ENCODE results near the gene SP5.
"Not testable (repeated sequence)": the region's sequence is repeated elsewhere in the genome, so short reads cannot be mapped to it uniquely, and the experiment has no call there.

The SP5 gene

GRCh38 chr2:170715062-170715931 lies at the start of gene SP5:
Gene SP5, plus strand, starts transcription at chr2:170715337. Its CDS starts 176 bp downstream, at chr2:170715513.
- DNase-seq (ENCODE audit: low read depth, low spot score) = peak; percentile 38
- TF ChIP-seq CTCF (IDR thresholded peaks at IDR 0.05; ENCODE audit: low read depth, low read length) = no peak
- H3K4me3 ChIP-seq (ENCODE audit: low read depth, low read length) = peak within 1 kb of the TSS; percentile 32
- in situ Hi-C loops (cut with HindIII; ENCODE audit: low sequenced_read_pairs) = no loop called here

GRCh38 chr2:170665743-170666142 lies 49.4 kb upstream of the SP5 start:
- in situ Hi-C loops (cut with HindIII; ENCODE audit: low sequenced_read_pairs) = no loop called here
- no peak overlapping the region for H3K4me3 ChIP-seq (ENCODE audit: low read depth, low read length)
- no peak for DNase-seq (ENCODE audit: low read depth, low spot score)
- no peak for TF ChIP-seq CTCF (IDR thresholded peaks at IDR 0.05; ENCODE audit: low read depth, low read length)

- in situ Hi-C loops (cut with HindIII; ENCODE audit: low sequenced_read_pairs) = no loop called here
- no peak overlapping the region for H3K4me3 ChIP-seq (ENCODE audit: low read depth, low read length)
- no peak for TF ChIP-seq CTCF (IDR thresholded peaks at IDR 0.05; ENCODE audit: low read depth, low read length)
- no peak for DNase-seq (ENCODE audit: low read depth, low spot score)
Measured at GRCh38 chr2:170669909-170670308, 45.2 kb upstream of the SP5 start.

GRCh38 chr2:170670651-170671050 lies 44.5 kb upstream of the SP5 start:
- DNase-seq (ENCODE audit: low read depth, low spot score) = no peak
- no peak overlapping the region for H3K4me3 ChIP-seq (ENCODE audit: low read depth, low read length)
- TF ChIP-seq CTCF (IDR thresholded peaks at IDR 0.05; ENCODE audit: low read depth, low read length) = no peak
- in situ Hi-C loops (cut with HindIII; ENCODE audit: low sequenced_read_pairs) = no loop called here

GRCh38 chr2:170671079-170671478 lies 44.1 kb upstream of the SP5 start:
- DNase-seq (ENCODE audit: low read depth, low spot score) = no peak
- no peak for TF ChIP-seq CTCF (IDR thresholded peaks at IDR 0.05; ENCODE audit: low read depth, low read length)
- no peak overlapping the region for H3K4me3 ChIP-seq (ENCODE audit: low read depth, low read length)
- in situ Hi-C loops (cut with HindIII; ENCODE audit: low sequenced_read_pairs) = no loop called here

GRCh38 chr2:170674282-170674681 lies 40.9 kb upstream of the SP5 start:
- DNase-seq (ENCODE audit: low read depth, low spot score) = not testable (repeated sequence)

GRCh38 chr2:170675701-170676100 lies 39.4 kb upstream of the SP5 start:
- DNase-seq (ENCODE audit: low read depth, low spot score) = no peak
- no peak for TF ChIP-seq CTCF (IDR thresholded peaks at IDR 0.05; ENCODE audit: low read depth, low read length)
- no peak overlapping the region for H3K4me3 ChIP-seq (ENCODE audit: low read depth, low read length)
- in situ Hi-C loops (cut with HindIII; ENCODE audit: low sequenced_read_pairs) = no loop called here

More at GRCh38 chr2:170674282-170674681, 40.9 kb upstream of the SP5 start:
- in situ Hi-C loops (cut with HindIII; ENCODE audit: low sequenced_read_pairs); H3K4me3 ChIP-seq (ENCODE audit: low read depth, low read length): not testable (repeated sequence)
